ENCODE measurements around the gene ZCCHC24. TPM values are rescaled to one million over a fixed set of nuclear protein-coding genes. Genes with fewer than 3 reads are reported as not detected.
A peak's percentile ranks its signal among the peaks of the same experiment; 100 is the strongest.

The ZCCHC24 gene
- total RNA-seq, 1 donor from 2014 or later = 180 TPM

DNA sequence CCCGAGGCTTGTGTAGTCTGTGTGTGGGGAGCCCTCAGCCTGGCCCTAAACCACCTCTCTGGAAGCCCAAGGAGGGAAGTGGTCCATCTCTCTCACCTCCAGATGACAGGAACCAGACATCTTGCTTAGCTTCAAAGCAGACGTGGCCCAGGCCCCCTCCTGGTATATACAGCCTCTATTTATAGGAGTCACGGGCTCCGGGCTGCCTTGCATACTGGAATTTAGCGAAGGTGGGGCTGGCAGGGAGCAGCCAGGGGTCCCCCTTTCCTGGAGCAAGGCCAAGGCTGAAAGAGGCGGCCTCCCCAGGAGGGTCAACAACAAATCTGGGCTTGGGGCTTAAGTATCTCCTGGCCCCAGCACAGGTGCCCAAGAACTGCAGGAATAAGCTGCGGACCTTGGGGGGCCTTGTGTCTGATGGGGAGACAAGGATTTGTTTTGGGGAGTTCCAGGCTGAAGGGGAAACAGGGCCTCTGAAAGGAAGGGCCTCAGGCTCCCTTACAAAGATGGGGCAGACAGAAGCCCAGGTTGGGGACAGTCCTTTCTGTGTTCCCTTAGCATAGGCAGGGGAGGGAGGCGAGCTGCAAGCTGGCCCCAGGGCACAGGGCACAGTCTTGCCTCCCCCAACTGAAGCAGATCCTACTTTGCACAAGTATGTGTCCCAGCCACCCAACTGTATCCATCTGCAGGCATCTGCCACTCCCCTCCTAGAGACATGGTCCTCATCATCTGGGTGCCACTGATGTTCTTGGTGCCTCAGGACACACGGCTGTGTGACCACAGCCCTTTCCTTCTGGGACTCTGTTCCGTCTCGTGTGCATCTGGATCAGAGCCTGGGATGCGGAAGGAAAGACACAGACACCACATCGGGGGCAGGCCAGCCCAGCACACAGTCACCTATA is 11.9 kb downstream of the ZCCHC24 start:
- intact Hi-C loops (cut with DNase I) = no loop called here
- TF ChIP-seq, protein P1, sequence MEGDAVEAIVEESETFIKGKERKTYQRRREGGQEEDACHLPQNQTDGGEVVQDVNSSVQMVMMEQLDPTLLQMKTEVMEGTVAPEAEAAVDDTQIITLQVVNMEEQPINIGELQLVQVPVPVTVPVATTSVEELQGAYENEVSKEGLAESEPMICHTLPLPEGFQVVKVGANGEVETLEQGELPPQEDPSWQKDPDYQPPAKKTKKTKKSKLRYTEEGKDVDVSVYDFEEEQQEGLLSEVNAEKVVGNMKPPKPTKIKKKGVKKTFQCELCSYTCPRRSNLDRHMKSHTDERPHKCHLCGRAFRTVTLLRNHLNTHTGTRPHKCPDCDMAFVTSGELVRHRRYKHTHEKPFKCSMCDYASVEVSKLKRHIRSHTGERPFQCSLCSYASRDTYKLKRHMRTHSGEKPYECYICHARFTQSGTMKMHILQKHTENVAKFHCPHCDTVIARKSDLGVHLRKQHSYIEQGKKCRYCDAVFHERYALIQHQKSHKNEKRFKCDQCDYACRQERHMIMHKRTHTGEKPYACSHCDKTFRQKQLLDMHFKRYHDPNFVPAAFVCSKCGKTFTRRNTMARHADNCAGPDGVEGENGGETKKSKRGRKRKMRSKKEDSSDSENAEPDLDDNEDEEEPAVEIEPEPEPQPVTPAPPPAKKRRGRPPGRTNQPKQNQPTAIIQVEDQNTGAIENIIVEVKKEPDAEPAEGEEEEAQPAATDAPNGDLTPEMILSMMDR (IDR thresholded peaks at IDR 0.05) = no peak
- DNase-seq (ENCODE audit: low spot score in 2 of 2) = no peak
- Histone ChIP-seq H3K27me3 (no peaks in the 10 kb centered on the region), H3K4me3 (no peak overlapping the region), H3K36me3 (peaks cover 6 to 16% of the 10 kb centered on the region in 2 donors), H3K4me1 (peaks cover 17 to 55% of the 10 kb centered on the region in 2 donors), H3K27ac (peak overlapping the region; percentile 72 to 83), H3K9me3 (no peaks in the 10 kb centered on the region)

DNA sequence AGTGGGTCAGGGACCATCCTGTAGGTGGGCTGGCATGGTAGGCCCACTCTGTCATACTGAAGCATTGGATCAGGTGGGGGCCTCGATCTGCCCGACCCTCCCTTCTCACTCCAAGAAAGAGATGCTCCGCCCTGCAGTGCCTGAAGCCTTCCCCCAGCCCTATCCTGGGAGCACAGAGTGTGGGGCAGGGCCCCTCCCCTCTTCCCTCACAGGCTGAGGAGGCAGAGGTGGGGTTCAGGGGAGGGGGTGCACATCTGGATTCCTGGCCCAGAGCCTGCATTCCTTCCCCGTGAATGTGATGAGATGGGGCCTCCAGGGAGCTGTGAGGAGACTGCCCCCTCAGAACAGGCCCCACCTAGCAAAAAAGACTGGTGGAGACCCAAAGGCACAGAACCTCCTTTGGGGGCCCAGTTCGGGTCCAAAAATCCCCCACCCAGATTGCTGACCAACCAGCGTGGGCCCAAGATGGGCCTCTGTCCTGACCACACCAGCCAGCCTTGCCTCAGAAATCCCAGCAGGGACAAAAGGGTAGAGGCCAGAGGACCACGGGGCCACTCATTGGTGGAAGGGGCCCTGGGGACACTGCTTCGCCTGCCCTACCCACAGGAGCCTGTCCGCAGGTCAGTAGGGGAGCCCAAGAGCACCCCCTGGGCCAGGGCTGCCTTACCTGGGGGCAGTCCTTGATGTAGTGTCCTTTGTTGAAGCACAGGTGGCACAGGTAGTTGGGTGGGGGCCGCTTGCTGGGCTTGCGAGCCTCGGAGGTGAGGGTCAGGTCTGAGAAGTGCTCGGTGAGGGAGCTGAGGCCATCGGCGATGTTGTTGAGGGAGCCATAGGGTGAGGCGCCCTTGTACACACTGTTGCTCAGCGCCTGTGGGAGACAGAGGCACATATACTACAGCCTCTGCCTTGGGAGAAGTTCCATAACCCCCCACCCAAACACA is 13.3 kb downstream of the ZCCHC24 start:
- Histone ChIP-seq H3K27me3 (no peaks in the 10 kb centered on the region), H3K4me1 (peaks cover 17 to 49% of the 10 kb centered on the region in 2 donors), H3K4me3 (no peak overlapping the region), H3K9me3 (no peaks in the 10 kb centered on the region), H3K27ac (peak overlapping the region; percentile 72 to 83), H3K36me3 (peaks cover 6 to 16% of the 10 kb centered on the region in 2 donors)
- DNase-seq (ENCODE audit: low spot score in 2 of 2) = no peak
- TF ChIP-seq, protein P1 (IDR thresholded peaks at IDR 0.05) = no peak
- intact Hi-C loops (cut with DNase I) = no loop called here

DNA sequence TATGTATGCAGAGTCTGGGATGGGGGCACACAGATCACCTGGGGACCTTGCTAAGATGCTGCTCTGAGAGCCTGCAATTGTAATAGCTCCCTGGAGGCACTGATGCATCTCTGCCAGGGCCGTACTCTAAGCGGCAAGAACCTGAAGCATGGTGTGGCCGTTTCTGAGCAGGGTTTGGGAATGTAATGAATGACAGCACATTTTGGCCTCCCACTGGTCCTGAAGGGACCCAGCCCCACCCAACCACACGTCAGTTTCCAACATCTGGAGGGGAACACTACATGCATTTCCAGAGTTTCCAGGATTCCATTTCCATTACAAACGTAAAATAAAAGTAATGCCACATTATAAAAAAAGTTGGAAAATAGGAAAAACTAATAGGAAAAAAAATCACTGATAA is 14.0 kb downstream of the ZCCHC24 start:
- Histone ChIP-seq H3K4me3 (no peak overlapping the region), H3K27me3 (no peaks in the 10 kb centered on the region), H3K36me3 (peaks cover 6 to 16% of the 10 kb centered on the region in 2 donors), H3K4me1 (peaks cover 13 to 43% of the 10 kb centered on the region in 2 donors), H3K9me3 (no peaks in the 10 kb centered on the region), H3K27ac (peak overlapping the region; percentile 72 to 83)
- TF ChIP-seq, protein P1 (IDR thresholded peaks at IDR 0.05) = no peak
- intact Hi-C loops (cut with DNase I) = no loop called here
- no peak for DNase-seq (ENCODE audit: low spot score in 2 of 2)

DNA sequence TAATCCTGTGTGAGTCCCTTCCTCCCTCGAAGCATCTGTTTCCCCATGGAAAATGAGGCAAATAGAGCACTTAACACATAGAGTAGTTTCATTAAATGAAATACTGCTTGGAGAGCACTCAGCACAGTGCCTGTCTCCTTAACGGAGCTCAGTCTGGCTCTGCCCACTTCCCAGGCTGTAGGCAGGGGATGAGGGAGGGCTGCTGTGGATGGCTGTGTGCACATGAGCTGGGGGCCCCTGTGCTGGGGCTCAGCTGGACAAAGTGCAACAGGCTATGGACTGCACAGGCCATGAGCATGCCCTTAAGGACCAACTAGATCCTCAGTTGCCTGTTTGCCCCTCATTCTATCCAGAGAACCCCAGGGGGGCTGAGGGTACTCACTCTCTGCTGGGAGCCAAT is 14.5 kb downstream of the ZCCHC24 start:
- Histone ChIP-seq H3K9me3 (no peaks in the 10 kb centered on the region), H3K27ac (peak overlapping the region; percentile 72 to 83), H3K4me1 (peaks cover 8 to 38% of the 10 kb centered on the region in 2 donors), H3K27me3 (no peaks in the 10 kb centered on the region), H3K36me3 (peaks cover 6 to 18% of the 10 kb centered on the region in 2 donors), H3K4me3 (no peak overlapping the region)
- TF ChIP-seq, protein P1 (IDR thresholded peaks at IDR 0.05) = no peak
- intact Hi-C loops (cut with DNase I) = no loop called here
- DNase-seq (ENCODE audit: low spot score in 2 of 2) = no peak

DNA sequence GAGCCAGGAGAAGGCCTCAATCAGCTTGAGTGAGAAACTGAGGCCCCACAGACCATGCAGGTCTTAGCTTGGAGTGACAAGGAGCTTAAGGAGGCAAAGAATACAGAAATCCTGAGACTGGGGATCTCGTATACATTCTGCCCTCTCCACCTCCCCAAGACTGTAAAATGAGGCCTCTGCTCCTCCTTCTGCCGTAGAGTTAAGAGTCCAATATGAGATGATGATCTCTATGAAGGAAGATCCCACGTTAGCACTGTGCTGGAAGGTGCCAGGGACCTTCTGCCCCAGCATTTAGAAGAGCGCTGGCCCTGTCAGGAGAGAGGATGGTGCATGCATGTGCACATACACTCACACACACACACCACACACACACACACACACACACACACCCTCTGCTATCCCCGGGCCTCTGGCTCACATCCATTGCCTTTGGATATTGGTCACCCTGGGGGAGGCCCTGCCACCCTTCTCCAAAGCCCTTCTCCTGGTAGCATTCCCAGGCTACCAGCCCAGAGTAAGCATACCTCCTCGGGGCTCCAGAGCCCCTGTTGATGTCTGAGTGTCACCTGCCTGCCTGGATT is 15.0 kb downstream of the ZCCHC24 start:
- DNase-seq (ENCODE audit: low spot score in 2 of 2) = no peak
- H3K27me3 ChIP-seq = no peaks in the 10 kb centered on the region
- no peak overlapping the region for H3K4me3 ChIP-seq
- no peaks in the 10 kb centered on the region for H3K9me3 ChIP-seq
- peak overlapping the region in 1 of 2 donors; percentile 72 for H3K27ac ChIP-seq
- TF ChIP-seq, protein P1 (IDR thresholded peaks at IDR 0.05) = no peak
- intact Hi-C loops (cut with DNase I) = no loop called here
- peaks cover 3 to 33% of the 10 kb centered on the region in 2 donors for H3K4me1 ChIP-seq
- peaks cover 6 to 21% of the 10 kb centered on the region in 2 donors for H3K36me3 ChIP-seq

Data from ascending aorta (tissue), 2 donors.